Measurements from ENCODE around the gene GHR.

GRCh38 chr5:42461507-42461906 lies 38.3 kb downstream of the GHR start:
- TF ChIP-seq CTCF (IDR thresholded peaks at IDR 0.05 in 4 of 5, conservative IDR thresholded peaks at IDR 0.05 in 1 of 5) (no peak), POLR2A (IDR thresholded peaks at IDR 0.05) (no peak)
